Measurements from ENCODE around the gene NPAS3.
A peak's percentile ranks its signal among the peaks of the same experiment; 100 is the strongest.

NPAS3 gene

GRCh38 chr14:33042591-33042990 is 103.9 kb downstream of the NPAS3 start:
- Histone ChIP-seq H3K36me3 (ENCODE audit: control insufficient read depth in 2 of 2, insufficient read depth in 1 of 2, low read length in 2 of 2) (no peaks in the 10 kb centered on the region), H3K27ac (ENCODE audit: extremely low read depth, low read depth, low read length) (no peak overlapping the region), H3K4me1 (ENCODE audit: control insufficient read depth, insufficient read depth, low read length) (peaks cover 5% of the 10 kb centered on the region; the same call in 1 of the 2 replicates), H3K9me3 (ENCODE audit: control insufficient read depth, insufficient read depth, low read depth, low read length) (no peaks in the 10 kb centered on the region), H3K4me3 (ENCODE audit: low read depth, low read length) (no peak overlapping the region)
- POLR2A ChIA-PET = no interaction called here
- TF ChIP-seq, protein P1, sequence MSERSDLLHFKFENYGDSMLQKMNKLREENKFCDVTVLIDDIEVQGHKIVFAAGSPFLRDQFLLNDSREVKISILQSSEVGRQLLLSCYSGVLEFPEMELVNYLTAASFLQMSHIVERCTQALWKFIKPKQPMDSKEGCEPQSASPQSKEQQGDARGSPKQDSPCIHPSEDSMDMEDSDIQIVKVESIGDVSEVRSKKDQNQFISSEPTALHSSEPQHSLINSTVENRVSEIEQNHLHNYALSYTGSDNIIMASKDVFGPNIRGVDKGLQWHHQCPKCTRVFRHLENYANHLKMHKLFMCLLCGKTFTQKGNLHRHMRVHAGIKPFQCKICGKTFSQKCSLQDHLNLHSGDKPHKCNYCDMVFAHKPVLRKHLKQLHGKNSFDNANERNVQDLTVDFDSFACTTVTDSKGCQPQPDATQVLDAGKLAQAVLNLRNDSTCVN (tag by site-specific recombination; optimal IDR thresholded peaks at IDR 0.05) = no peak
- TF ChIP-seq ZFHX2 (tag by site-specific recombination; conservative IDR thresholded peaks at IDR 0.05) (no peak), ZNF561 (tag by site-specific recombination; IDR thresholded peaks at IDR 0.05; ENCODE audit: borderline replicate concordance) (no peak)
- CTCF ChIA-PET = no interaction called here

GRCh38 chr14:33045760-33046159 is 107.1 kb downstream of the NPAS3 start:
- H3K4me3 ChIP-seq (ENCODE audit: low read depth, low read length) = no peak overlapping the region
- CTCF ChIA-PET = no interaction called here
- POLR2A ChIA-PET = no interaction called here
- peaks cover 5% of the 10 kb centered on the region; the same call in 1 of the 2 replicates for H3K4me1 ChIP-seq (ENCODE audit: control insufficient read depth, insufficient read depth, low read length)
- TF ChIP-seq ZNF302 (tag by site-specific recombination; IDR thresholded peaks at IDR 0.05; ENCODE audit: low read depth) (no peak), ZSCAN30 (tag by site-specific recombination; IDR thresholded peaks at IDR 0.05) (no peak), ZNF664 (tag by site-specific recombination; IDR thresholded peaks at IDR 0.05) (no peak), ZNF2 (tag by site-specific recombination; IDR thresholded peaks at IDR 0.05) (no peak)
- TF ChIP-seq, protein P2, sequence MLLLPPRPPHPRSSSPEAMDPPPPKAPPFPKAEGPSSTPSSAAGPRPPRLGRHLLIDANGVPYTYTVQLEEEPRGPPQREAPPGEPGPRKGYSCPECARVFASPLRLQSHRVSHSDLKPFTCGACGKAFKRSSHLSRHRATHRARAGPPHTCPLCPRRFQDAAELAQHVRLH (tag by site-specific recombination; IDR thresholded peaks at IDR 0.05) = no peak
- no peaks in the 10 kb centered on the region for H3K36me3 ChIP-seq (ENCODE audit: control insufficient read depth in 2 of 2, insufficient read depth in 1 of 2, low read length in 2 of 2)
- no peaks in the 10 kb centered on the region for H3K9me3 ChIP-seq (ENCODE audit: control insufficient read depth, insufficient read depth, low read depth, low read length)
- no peak overlapping the region for H3K27ac ChIP-seq (ENCODE audit: extremely low read depth, low read depth, low read length)

DNA sequence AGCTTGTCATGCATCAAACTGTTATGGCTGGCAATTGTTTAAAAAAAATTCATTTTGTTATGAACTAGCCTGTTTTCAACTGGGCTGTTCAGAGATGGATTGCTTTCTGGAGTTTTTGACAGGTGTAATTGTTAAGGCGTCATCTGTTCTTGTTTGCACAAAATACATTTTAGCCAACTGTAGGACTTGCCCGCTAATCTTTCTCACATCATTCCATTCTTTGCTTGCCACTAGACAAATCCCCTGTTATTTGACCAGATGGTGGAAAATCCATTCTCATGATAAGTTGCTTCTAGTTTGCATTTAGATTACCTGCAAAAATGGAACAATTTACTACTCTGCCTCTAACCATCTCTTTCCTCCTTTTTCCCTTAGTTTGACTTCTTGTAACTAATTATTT is 114.3 kb downstream of the NPAS3 start:
- CTCF ChIA-PET = no interaction called here
- POLR2A ChIA-PET = no interaction called here
- TF ChIP-seq, protein P3, sequence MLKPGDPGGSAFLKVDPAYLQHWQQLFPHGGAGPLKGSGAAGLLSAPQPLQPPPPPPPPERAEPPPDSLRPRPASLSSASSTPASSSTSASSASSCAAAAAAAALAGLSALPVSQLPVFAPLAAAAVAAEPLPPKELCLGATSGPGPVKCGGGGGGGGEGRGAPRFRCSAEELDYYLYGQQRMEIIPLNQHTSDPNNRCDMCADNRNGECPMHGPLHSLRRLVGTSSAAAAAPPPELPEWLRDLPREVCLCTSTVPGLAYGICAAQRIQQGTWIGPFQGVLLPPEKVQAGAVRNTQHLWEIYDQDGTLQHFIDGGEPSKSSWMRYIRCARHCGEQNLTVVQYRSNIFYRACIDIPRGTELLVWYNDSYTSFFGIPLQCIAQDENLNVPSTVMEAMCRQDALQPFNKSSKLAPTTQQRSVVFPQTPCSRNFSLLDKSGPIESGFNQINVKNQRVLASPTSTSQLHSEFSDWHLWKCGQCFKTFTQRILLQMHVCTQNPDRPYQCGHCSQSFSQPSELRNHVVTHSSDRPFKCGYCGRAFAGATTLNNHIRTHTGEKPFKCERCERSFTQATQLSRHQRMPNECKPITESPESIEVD (tag by site-specific recombination; IDR thresholded peaks at IDR 0.05) = peak; percentile 45
- no peak for TF ChIP-seq ZNF155 (tag by site-specific recombination; IDR thresholded peaks at IDR 0.05)
- Histone ChIP-seq H3K9me3 (ENCODE audit: control insufficient read depth, insufficient read depth, low read depth, low read length) (no peaks in the 10 kb centered on the region), H3K4me1 (ENCODE audit: control insufficient read depth, insufficient read depth, low read length) (no peaks in the 10 kb centered on the region), H3K4me3 (ENCODE audit: low read depth, low read length) (no peak overlapping the region), H3K36me3 (ENCODE audit: control insufficient read depth in 2 of 2, insufficient read depth in 1 of 2, low read length in 2 of 2) (no peaks in the 10 kb centered on the region), H3K27ac (ENCODE audit: extremely low read depth, low read depth, low read length) (no peak overlapping the region)

DNA sequence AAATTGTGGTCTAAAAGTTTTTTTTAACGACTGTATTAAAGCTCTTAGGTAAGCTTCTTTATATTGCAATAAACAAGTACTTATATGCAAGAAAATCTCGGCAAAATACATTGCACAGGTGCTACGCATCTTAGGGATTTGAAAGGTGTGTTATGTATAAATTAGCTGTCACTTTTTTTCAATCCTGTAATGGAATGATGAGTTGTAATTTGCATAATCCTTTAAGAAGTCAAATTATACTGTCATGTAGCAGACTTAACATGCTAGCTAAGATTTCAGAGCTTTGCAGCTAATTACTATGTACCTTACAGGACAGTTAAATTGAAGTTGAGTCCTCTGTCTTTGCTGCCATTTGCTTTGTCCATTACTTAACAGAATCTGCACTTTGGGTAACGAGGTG is 117.5 kb downstream of the NPAS3 start:
- Histone ChIP-seq H3K9me3 (ENCODE audit: control insufficient read depth, insufficient read depth, low read depth, low read length) (no peaks in the 10 kb centered on the region), H3K36me3 (ENCODE audit: control insufficient read depth in 2 of 2, insufficient read depth in 1 of 2, low read length in 2 of 2) (no peaks in the 10 kb centered on the region), H3K4me1 (ENCODE audit: control insufficient read depth, insufficient read depth, low read length) (no peaks in the 10 kb centered on the region), H3K27ac (ENCODE audit: extremely low read depth, low read depth, low read length) (no peak overlapping the region), H3K4me3 (ENCODE audit: low read depth, low read length) (no peak overlapping the region)
- ChIA-PET CTCF (interaction anchor here (0.7 kb wide), 1 partner anchor 123 kb away, joined by 4 read pairs; no protein-coding TSS in a partner anchor), POLR2A (no interaction called here)
- TF ChIP-seq ZSCAN23 (tag by site-specific recombination; IDR thresholded peaks at IDR 0.05) (no peak), ZNF544 (tag by site-specific recombination; IDR thresholded peaks at IDR 0.05) (no peak), ZNF837 (tag by site-specific recombination; IDR thresholded peaks at IDR 0.05) (no peak), RBAK (tag by site-specific recombination; IDR thresholded peaks at IDR 0.05) (no peak), ZNF704 (tag by site-specific recombination; IDR thresholded peaks at IDR 0.05) (no peak), MYNN (tag by site-specific recombination; IDR thresholded peaks at IDR 0.05; ENCODE audit: borderline replicate concordance) (no peak)
- TF ChIP-seq, protein P4, sequence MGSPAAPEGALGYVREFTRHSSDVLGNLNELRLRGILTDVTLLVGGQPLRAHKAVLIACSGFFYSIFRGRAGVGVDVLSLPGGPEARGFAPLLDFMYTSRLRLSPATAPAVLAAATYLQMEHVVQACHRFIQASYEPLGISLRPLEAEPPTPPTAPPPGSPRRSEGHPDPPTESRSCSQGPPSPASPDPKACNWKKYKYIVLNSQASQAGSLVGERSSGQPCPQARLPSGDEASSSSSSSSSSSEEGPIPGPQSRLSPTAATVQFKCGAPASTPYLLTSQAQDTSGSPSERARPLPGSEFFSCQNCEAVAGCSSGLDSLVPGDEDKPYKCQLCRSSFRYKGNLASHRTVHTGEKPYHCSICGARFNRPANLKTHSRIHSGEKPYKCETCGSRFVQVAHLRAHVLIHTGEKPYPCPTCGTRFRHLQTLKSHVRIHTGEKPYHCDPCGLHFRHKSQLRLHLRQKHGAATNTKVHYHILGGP (tag by site-specific recombination; IDR thresholded peaks at IDR 0.05) = no peak
